Activated naive CD8-positive, alpha-beta T cell (primary cell): ENCODE results near the gene AGBL3.
"Not testable (repeated sequence)": the region's sequence is repeated elsewhere in the genome, so short reads cannot be mapped to it uniquely, and the experiment has no call there.

Source experiments
- H3K27ac Mint-ChIP-seq: one replicate; pipeline ENCODE4 v1.8.0; 2021; ENCODE audit warnings: mixed read lengths
- H3K27me3 Mint-ChIP-seq: one replicate; pipeline ENCODE4 v1.8.0; 2021; ENCODE audit warnings: mixed read lengths
- H3K36me3 Mint-ChIP-seq: one replicate; pipeline ENCODE4 v1.8.0; 2021; ENCODE audit warnings: mixed read lengths
- H3K4me1 Mint-ChIP-seq: one replicate; pipeline ENCODE4 v1.8.0; 2021; ENCODE audit warnings: low read depth, mixed read lengths
- H3K4me3 Mint-ChIP-seq: one replicate; pipeline ENCODE4 v1.8.0; 2021; ENCODE audit warnings: mild to moderate bottlenecking, mixed read lengths
- H3K9me3 Mint-ChIP-seq: one replicate; pipeline ENCODE4 v1.8.0; 2021; ENCODE audit warnings: low read depth, mixed read lengths

The AGBL3 gene

GRCh38 chr7:135121868-135122267, 135.6 kb downstream of the AGBL3 start:
- Mint-ChIP-seq H3K9me3 (peaks cover 33% of the 10 kb centered on the region), H3K27ac (no peak overlapping the region), H3K4me1 (peaks cover 2% of the 10 kb centered on the region), H3K4me3 (no peak overlapping the region), H3K27me3 (no peaks in the 10 kb centered on the region), H3K36me3 (peaks cover 58% of the 10 kb centered on the region)

- H3K4me3 Mint-ChIP-seq, H3K27ac Mint-ChIP-seq, H3K4me1 Mint-ChIP-seq, H3K27me3 Mint-ChIP-seq: not testable (repeated sequence)
- Mint-ChIP-seq H3K9me3 (peaks cover 27% of the 10 kb centered on the region), H3K36me3 (peaks cover 48% of the 10 kb centered on the region)
These were observed 138.3 kb downstream of the AGBL3 start for GRCh38 chr7:135124631-135125030.

GRCh38 chr7:135128931-135129330, 142.6 kb downstream of the AGBL3 start:
- Mint-ChIP-seq H3K4me3 (no peak overlapping the region), H3K36me3 (peaks cover 29% of the 10 kb centered on the region), H3K27ac (no peak overlapping the region), H3K4me1 (peaks cover 2% of the 10 kb centered on the region), H3K9me3 (peaks cover 19% of the 10 kb centered on the region), H3K27me3 (no peaks in the 10 kb centered on the region)

- H3K27ac Mint-ChIP-seq = no peak overlapping the region
- H3K4me1 Mint-ChIP-seq = no peaks in the 10 kb centered on the region
These were observed 143.3 kb downstream of the AGBL3 start for GRCh38 chr7:135129579-135129978.

GRCh38 chr7:135143885-135144668, 157.8 kb downstream of the AGBL3 start:
- Mint-ChIP-seq H3K4me1 (peaks cover 46% of the 10 kb centered on the region), H3K27ac (peak overlapping the region; percentile 41), H3K36me3 (peaks cover 23% of the 10 kb centered on the region), H3K9me3 (peaks cover 4% of the 10 kb centered on the region), H3K27me3 (no peaks in the 10 kb centered on the region), H3K4me3 (peak overlapping the region; percentile 44)

More at GRCh38 chr7:135129579-135129978, 143.3 kb downstream of the AGBL3 start:
- Mint-ChIP-seq H3K9me3 (peaks cover 16% of the 10 kb centered on the region), H3K4me3 (no peak overlapping the region), H3K36me3 (peaks cover 23% of the 10 kb centered on the region), H3K27me3 (no peaks in the 10 kb centered on the region)

- peaks cover 79% of the 10 kb centered on the region for H3K4me1 Mint-ChIP-seq
- H3K4me3 Mint-ChIP-seq = peak overlapping the region; percentile 89
These were observed 161.1 kb downstream of the AGBL3 start for GRCh38 chr7:135147341-135147898.

GRCh38 chr7:135147899-135148721, 161.8 kb downstream of the AGBL3 start, which contains the start of gene TMEM140:
Gene TMEM140, plus strand, starts transcription at chr7:135148072. Its CDS starts 16,370 bp downstream, at chr7:135164442.
- Mint-ChIP-seq H3K4me3 (peak within 1 kb of the TSS; percentile 89), H3K4me1 (peaks cover 85% of the 10 kb centered on the region), H3K27ac (peak within 1 kb of the TSS; percentile 94), H3K36me3 (peaks cover 23% of the 10 kb centered on the region), H3K9me3 (no peaks in the 10 kb centered on the region), H3K27me3 (no peaks in the 10 kb centered on the region)

More at GRCh38 chr7:135147341-135147898, 161.1 kb downstream of the AGBL3 start:
- Mint-ChIP-seq H3K36me3 (peaks cover 19% of the 10 kb centered on the region), H3K27ac (peak overlapping the region; percentile 94), H3K27me3 (no peaks in the 10 kb centered on the region), H3K9me3 (no peaks in the 10 kb centered on the region)

- peaks cover 13% of the 10 kb centered on the region for H3K9me3 Mint-ChIP-seq
- H3K27ac Mint-ChIP-seq = peak overlapping the region; percentile 55
- no peaks in the 10 kb centered on the region for H3K27me3 Mint-ChIP-seq
- H3K4me1 Mint-ChIP-seq = peaks cover 94% of the 10 kb centered on the region
- H3K36me3 Mint-ChIP-seq = peaks cover 37% of the 10 kb centered on the region
- H3K4me3 Mint-ChIP-seq = peak overlapping the region; percentile 89
These were observed 163.9 kb downstream of the AGBL3 start for GRCh38 chr7:135150072-135150782.

- H3K27me3 Mint-ChIP-seq = no peaks in the 10 kb centered on the region
- H3K27ac Mint-ChIP-seq = peak overlapping the region; percentile 62
- H3K4me3 Mint-ChIP-seq = peak overlapping the region; percentile 89
- H3K4me1 Mint-ChIP-seq = peaks cover 88% of the 10 kb centered on the region
- peaks cover 16% of the 10 kb centered on the region for H3K9me3 Mint-ChIP-seq
- H3K36me3 Mint-ChIP-seq = peaks cover 43% of the 10 kb centered on the region
These were observed 164.8 kb downstream of the AGBL3 start for GRCh38 chr7:135151132-135151531.

GRCh38 chr7:135151533-135151932, 165.2 kb downstream of the AGBL3 start:
- peaks cover 47% of the 10 kb centered on the region for H3K36me3 Mint-ChIP-seq
- H3K4me1 Mint-ChIP-seq = peaks cover 84% of the 10 kb centered on the region
- H3K27ac Mint-ChIP-seq = peak overlapping the region; percentile 62
- peak overlapping the region; percentile 89 for H3K4me3 Mint-ChIP-seq
- H3K9me3 Mint-ChIP-seq = peaks cover 16% of the 10 kb centered on the region
- H3K27me3 Mint-ChIP-seq = no peaks in the 10 kb centered on the region

GRCh38 chr7:135152442-135152841, 166.1 kb downstream of the AGBL3 start:
- H3K4me1 Mint-ChIP-seq = peaks cover 83% of the 10 kb centered on the region
- no peak overlapping the region for H3K4me3 Mint-ChIP-seq
- H3K9me3 Mint-ChIP-seq = peaks cover 21% of the 10 kb centered on the region
- peaks cover 53% of the 10 kb centered on the region for H3K36me3 Mint-ChIP-seq
- H3K27me3 Mint-ChIP-seq = no peaks in the 10 kb centered on the region
- no peak overlapping the region for H3K27ac Mint-ChIP-seq

- Mint-ChIP-seq H3K4me1 (peaks cover 81% of the 10 kb centered on the region), H3K27me3 (no peaks in the 10 kb centered on the region), H3K9me3 (peaks cover 24% of the 10 kb centered on the region), H3K36me3 (peaks cover 62% of the 10 kb centered on the region), H3K27ac (peak overlapping the region; percentile 30), H3K4me3 (no peak overlapping the region)
These were observed 168.4 kb downstream of the AGBL3 start for GRCh38 chr7:135154734-135155133.

- no peaks in the 10 kb centered on the region for H3K27me3 Mint-ChIP-seq
- H3K9me3 Mint-ChIP-seq = peaks cover 24% of the 10 kb centered on the region
- peaks cover 80% of the 10 kb centered on the region for H3K4me1 Mint-ChIP-seq
- no peak overlapping the region for H3K27ac Mint-ChIP-seq
- H3K4me3 Mint-ChIP-seq = no peak overlapping the region
- H3K36me3 Mint-ChIP-seq = peaks cover 63% of the 10 kb centered on the region
These were observed 170.0 kb downstream of the AGBL3 start for GRCh38 chr7:135156290-135156689.

GRCh38 chr7:135158141-135158655, 171.9 kb downstream of the AGBL3 start:
- no peak overlapping the region for H3K4me3 Mint-ChIP-seq
- peaks cover 28% of the 10 kb centered on the region for H3K9me3 Mint-ChIP-seq
- H3K27me3 Mint-ChIP-seq = no peaks in the 10 kb centered on the region
- H3K36me3 Mint-ChIP-seq = peaks cover 60% of the 10 kb centered on the region
- peak overlapping the region; percentile 22 for H3K27ac Mint-ChIP-seq
- peaks cover 75% of the 10 kb centered on the region for H3K4me1 Mint-ChIP-seq
